Glutamatergic neuron (in vitro differentiated cells): Measurements from ENCODE around the gene CEP128. TPM values are rescaled to one million over a fixed set of nuclear protein-coding genes. Genes with fewer than 3 reads are reported as not detected.

ENCODE experiments used
- DNase-seq: peaks from one replicate; pipeline ENCODE4 v3.0.0; 2022
- H3K27ac Mint-ChIP-seq: one replicate; pipeline ENCODE4 v1.8.0; 2020; ENCODE audit warnings: mild to moderate bottlenecking, mixed read lengths, inconsistent platforms; ENCODE audit not compliant: unreplicated experiment
- H3K27me3 Mint-ChIP-seq: one replicate; pipeline ENCODE4 v1.8.0; 2020; ENCODE audit warnings: mild to moderate bottlenecking, moderate library complexity, mixed read lengths, inconsistent platforms; ENCODE audit not compliant: unreplicated experiment
- H3K36me3 Mint-ChIP-seq: one replicate; pipeline ENCODE4 v1.8.0; 2020; ENCODE audit warnings: mild to moderate bottlenecking, mixed read lengths, inconsistent platforms; ENCODE audit not compliant: unreplicated experiment
- H3K4me1 Mint-ChIP-seq: one replicate; pipeline ENCODE4 v1.8.0; 2020; ENCODE audit warnings: mild to moderate bottlenecking, low read depth, mixed read lengths, inconsistent platforms; ENCODE audit not compliant: unreplicated experiment
- H3K4me3 Mint-ChIP-seq: one replicate; pipeline ENCODE4 v1.8.0; 2020; ENCODE audit warnings: mild to moderate bottlenecking, mixed read lengths, inconsistent platforms; ENCODE audit not compliant: unreplicated experiment
- H3K9me3 Mint-ChIP-seq: one replicate; pipeline ENCODE4 v1.8.0; 2020; ENCODE audit warnings: mild to moderate bottlenecking, moderate library complexity, mixed read lengths, inconsistent platforms; ENCODE audit not compliant: unreplicated experiment
- total RNA-seq: library from RNA; stranded (reverse); fragmentation: NEBNext Ultra II Directional; extraction: Animal tissue kit (Norgen Biotek cat#: 25700); gene quantifications from one replicate; pipeline ENCODE4 v1.2.1, GENCODE V29; 2021; ENCODE audit not compliant: unreplicated experiment
- TF ChIP-seq, protein P1 (sequence below): fragments of 200-600 bp; sonication (generic); IDR thresholded peaks from one replicate; pipeline ENCODE4 v1.5.0; 2021; ENCODE audit not compliant: partially characterized antibody, unreplicated experiment

CEP128 gene
- total RNA-seq, 1 donor from 2014 or later = 38.5 TPM

DNA sequence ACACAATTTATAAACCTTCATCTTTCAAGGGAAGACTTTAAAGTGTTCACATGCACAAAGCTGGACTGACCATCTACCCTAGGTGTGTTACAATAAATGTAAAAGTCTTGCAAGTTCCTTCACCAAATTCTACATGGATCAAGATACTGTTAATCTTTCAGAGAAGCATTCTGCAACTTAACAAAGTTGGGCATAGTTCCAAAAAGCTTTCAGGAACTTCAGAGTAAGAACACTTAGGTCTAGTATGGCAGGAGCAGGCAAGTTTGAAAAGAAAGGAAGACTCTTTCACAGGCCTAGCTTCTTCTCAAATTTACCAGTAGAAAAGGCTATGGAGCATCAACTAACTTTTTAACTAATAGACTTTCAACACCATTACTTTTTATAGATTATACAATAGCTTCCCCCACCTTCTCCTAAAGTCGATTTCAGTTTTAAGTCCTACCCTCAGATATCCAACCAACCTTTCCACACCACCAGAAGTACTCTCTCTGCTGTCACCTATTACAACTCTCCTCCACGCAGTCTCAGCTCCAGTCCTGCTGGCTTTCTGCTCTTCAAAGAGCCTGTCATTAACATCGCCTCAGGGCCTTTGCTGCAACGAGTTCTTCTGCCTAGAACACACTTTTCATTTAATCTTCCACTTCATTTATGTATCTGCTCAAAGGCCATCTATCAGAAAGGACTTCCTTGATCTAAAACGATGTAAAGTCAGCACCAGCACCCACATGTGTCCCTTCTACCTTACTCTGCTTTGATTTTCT is 333.9 kb downstream of the CEP128 start:
- TF ChIP-seq, protein P1, sequence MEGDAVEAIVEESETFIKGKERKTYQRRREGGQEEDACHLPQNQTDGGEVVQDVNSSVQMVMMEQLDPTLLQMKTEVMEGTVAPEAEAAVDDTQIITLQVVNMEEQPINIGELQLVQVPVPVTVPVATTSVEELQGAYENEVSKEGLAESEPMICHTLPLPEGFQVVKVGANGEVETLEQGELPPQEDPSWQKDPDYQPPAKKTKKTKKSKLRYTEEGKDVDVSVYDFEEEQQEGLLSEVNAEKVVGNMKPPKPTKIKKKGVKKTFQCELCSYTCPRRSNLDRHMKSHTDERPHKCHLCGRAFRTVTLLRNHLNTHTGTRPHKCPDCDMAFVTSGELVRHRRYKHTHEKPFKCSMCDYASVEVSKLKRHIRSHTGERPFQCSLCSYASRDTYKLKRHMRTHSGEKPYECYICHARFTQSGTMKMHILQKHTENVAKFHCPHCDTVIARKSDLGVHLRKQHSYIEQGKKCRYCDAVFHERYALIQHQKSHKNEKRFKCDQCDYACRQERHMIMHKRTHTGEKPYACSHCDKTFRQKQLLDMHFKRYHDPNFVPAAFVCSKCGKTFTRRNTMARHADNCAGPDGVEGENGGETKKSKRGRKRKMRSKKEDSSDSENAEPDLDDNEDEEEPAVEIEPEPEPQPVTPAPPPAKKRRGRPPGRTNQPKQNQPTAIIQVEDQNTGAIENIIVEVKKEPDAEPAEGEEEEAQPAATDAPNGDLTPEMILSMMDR = no peak
- Mint-ChIP-seq H3K9me3 (no peaks in the 10 kb centered on the region), H3K4me1 (peaks cover 10% of the 10 kb centered on the region), H3K27me3 (no peaks in the 10 kb centered on the region), H3K27ac (no peak overlapping the region), H3K36me3 (no peaks in the 10 kb centered on the region), H3K4me3 (no peak overlapping the region)
- DNase-seq = no peak

- Mint-ChIP-seq H3K4me1 (peaks cover 10% of the 10 kb centered on the region), H3K27me3 (no peaks in the 10 kb centered on the region), H3K4me3 (no peak overlapping the region), H3K27ac (no peak overlapping the region), H3K9me3 (no peaks in the 10 kb centered on the region), H3K36me3 (no peaks in the 10 kb centered on the region)
- DNase-seq = no peak
- TF ChIP-seq, protein P1 = no peak
Measured at GRCh38 chr14:80606347-80606772, 335.2 kb downstream of the CEP128 start.

DNA sequence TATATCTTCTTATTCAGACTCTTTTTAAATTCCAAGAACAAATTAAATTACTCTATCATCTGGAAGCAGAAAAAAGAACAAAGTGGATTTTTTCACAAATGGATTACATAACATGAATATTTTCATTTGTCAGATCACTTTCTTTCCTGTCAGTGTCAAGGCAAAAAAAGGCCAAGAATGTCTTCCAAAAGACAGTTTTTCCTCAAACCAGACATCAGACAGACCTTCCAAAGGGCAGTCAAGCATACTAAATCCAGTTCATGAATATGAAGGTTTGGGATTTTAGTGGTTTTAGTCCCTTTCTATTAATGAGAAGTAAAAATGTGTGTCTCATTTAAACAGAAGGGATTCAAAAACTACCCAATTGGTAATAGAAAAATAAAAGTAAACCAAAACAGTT is 336.0 kb downstream of the CEP128 start:
- Mint-ChIP-seq H3K36me3 (no peaks in the 10 kb centered on the region), H3K4me1 (peaks cover 10% of the 10 kb centered on the region), H3K4me3 (no peak overlapping the region), H3K27me3 (no peaks in the 10 kb centered on the region), H3K9me3 (no peaks in the 10 kb centered on the region), H3K27ac (no peak overlapping the region)
- no peak for DNase-seq
- TF ChIP-seq, protein P1 = no peak

DNA sequence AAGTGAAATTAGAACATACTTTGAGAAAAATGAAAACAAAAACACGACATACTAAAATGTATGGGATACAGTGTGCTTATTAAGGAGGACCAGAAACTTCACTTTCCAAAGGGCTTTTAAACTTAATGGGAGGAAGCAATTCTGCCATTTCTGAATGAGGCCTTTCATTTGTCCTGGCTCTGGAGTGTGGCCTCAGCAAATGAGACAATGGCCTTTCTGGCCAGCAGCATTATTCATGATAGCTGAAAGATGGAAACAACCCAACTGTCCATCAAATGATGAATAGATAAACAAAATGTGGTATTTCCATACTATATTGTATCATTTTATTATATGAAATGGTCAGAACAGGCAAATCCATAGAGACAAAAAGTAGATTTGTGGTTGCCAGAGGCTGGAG is 338.6 kb downstream of the CEP128 start:
- DNase-seq = no peak
- H3K27ac Mint-ChIP-seq = no peak overlapping the region
- H3K27me3 Mint-ChIP-seq = no peaks in the 10 kb centered on the region
- H3K4me1 Mint-ChIP-seq = peaks cover 2% of the 10 kb centered on the region
- H3K4me3 Mint-ChIP-seq = no peak overlapping the region
- TF ChIP-seq, protein P1 = no peak
- H3K36me3 Mint-ChIP-seq = no peaks in the 10 kb centered on the region
- no peaks in the 10 kb centered on the region for H3K9me3 Mint-ChIP-seq

- no peak overlapping the region for H3K27ac Mint-ChIP-seq
- no peak overlapping the region for H3K4me3 Mint-ChIP-seq
- no peaks in the 10 kb centered on the region for H3K9me3 Mint-ChIP-seq
- no peaks in the 10 kb centered on the region for H3K4me1 Mint-ChIP-seq
- DNase-seq = no peak
- no peaks in the 10 kb centered on the region for H3K27me3 Mint-ChIP-seq
- no peaks in the 10 kb centered on the region for H3K36me3 Mint-ChIP-seq
- TF ChIP-seq, protein P1 = peak; percentile 31
Measured at GRCh38 chr14:80587096-80587724, 354.3 kb downstream of the CEP128 start.
